ENCODE measurements around the gene IRF5. TPM values are rescaled to one million over a fixed set of nuclear protein-coding genes. Genes with fewer than 3 reads are reported as not detected.

Gene IRF5, protein sequence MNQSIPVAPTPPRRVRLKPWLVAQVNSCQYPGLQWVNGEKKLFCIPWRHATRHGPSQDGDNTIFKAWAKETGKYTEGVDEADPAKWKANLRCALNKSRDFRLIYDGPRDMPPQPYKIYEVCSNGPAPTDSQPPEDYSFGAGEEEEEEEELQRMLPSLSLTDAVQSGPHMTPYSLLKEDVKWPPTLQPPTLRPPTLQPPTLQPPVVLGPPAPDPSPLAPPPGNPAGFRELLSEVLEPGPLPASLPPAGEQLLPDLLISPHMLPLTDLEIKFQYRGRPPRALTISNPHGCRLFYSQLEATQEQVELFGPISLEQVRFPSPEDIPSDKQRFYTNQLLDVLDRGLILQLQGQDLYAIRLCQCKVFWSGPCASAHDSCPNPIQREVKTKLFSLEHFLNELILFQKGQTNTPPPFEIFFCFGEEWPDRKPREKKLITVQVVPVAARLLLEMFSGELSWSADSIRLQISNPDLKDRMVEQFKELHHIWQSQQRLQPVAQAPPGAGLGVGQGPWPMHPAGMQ
- total RNA-seq = under 0.01 TPM in 1 of 2 replicates, not detected in the other

GRCh38 chr7:128937647-128938543 is at the start of gene IRF5:
Gene IRF5 (plus strand): TSS chr7:128937927. CDS start chr7:128942082, 4,155 bp downstream.
- DNase-seq (ENCODE audit: low read depth in 2 of 2) = peak in 1 of 2 donors; percentile 10

DNA sequence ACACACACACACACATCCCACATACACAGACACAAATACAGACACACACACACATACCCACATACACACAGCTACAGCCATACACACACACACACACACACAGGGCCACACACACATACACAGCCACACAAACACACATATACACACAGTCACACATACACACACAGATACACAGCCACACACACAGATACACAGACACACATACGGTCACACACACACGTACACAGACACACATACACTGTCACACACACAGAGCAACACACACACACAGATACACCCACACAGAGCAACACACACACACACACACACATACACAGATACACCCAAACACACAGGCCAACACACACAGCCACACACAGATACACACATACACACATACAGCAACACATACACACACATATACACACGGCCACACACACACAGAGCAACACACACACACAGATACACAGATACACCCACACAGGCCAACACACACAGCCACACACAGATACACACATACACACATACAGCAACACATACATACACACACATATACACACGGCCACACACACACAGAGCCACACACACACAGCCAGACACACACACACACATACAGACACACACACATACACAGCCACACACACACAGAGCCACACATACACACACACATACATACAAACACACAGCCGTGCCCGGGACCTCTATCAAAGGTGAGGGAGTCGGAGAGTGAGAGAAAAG is 49.5 kb upstream of the IRF5 start:
- no peak for DNase-seq (ENCODE audit: low read depth in 2 of 2)

GRCh38 chr7:128888756-128889095 is 49.0 kb upstream of the IRF5 start:
- no peak for DNase-seq (ENCODE audit: low read depth in 2 of 2)

DNA sequence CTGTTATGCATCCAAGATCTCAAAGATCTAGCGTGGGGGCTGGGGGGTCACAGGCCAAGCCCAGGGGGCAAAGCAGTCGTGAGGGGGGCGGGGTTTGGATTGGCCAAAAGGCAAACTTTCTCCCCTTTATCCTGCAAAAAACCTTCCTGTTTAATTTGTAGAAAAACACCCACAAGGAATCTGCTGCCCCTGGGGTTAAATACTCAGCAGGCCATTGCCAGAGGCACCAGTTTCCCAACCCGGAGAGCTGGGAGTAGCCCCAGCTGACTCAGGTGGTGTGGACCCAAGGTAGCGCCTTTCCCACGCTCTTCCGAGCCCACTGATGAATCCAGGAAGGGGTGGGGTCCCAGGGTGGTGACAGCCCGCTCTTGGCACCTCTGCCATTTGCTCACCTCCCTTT is 48.6 kb upstream of the IRF5 start:
- DNase-seq (ENCODE audit: low read depth in 2 of 2) = no peak

DNA sequence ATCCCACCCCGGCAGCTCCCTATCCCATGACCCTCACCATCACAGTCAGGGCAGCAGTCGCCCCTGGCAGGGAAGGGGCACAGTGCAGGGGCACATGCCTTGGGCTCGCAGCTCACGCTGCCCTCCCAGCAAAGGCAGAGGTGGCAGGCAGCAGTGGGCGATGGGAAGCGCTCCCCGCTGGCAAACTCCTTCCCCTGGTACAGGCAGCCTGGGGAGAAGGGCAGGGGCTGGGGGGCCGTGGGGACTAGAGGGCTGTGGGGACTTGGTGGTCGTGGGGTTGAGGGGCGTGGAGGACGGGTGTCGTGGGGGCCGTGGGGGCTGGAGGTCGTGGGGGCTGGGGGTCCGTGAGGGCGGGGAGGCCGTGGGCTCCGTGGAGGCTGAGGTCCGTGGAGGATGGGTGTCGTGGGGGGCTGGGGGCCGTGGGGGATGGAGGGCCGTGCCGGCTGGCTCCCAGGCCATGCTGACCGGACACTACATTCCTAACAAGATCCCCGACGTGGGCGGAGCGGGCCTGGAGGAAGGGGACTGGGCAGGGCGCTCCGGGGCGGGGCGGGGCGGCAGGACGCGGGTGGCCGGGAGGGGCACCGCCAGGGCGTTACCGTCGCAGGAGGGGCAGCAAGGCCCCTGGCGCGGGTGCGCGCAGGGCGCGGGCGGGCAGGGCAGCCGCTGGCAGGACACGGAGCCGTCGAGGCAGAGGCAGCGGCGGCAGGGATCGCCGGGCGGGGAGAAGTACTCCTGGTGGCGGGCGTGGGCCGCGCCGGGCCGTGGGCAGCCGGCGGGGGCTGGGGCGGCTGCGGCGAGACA is 47.2 kb upstream of the IRF5 start:
- no peak for DNase-seq (ENCODE audit: low read depth in 2 of 2)

DNA sequence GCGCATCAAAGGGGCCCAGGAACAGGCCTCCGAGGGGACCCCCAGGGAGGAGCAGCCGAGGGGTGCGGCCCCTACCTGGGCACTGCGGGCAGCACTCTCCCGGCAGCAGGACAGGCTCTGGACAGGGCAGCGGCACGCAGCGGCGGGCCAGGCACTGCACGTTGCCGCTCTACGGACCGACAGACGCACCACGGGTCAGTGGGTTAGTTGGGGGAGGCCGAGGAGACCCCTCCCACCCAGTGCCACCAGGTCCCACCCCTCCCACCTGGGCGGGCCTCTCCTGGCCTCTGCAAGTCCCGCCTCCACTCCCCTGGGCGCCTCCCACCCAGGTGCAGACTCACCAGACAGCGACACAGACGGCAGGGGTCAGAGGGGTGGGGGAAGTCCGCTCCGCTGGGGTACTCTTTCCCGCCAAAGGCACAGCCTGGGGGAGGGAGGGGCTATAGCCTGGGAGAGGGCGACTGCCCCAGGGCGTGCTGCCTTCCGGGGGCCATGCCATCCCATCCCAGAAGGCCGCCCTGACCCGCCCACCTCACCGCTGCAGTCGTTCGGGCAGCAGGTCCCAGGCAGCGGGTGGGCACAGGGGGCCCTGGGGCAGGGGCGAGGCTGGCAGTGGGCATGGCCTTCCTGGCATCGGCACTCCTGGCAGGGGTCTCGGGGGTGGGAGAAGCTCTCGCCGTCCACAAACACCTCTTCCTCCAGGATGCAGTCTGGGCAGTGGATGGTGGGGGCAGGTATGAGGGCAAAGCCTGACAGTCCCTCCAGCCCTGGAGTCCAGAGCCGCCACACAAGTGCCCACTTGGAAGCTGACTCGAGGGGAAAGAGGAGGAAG is 46.4 kb upstream of the IRF5 start:
- peak in 1 of 2 donors; percentile 21 for DNase-seq (ENCODE audit: low read depth in 2 of 2)

DNA sequence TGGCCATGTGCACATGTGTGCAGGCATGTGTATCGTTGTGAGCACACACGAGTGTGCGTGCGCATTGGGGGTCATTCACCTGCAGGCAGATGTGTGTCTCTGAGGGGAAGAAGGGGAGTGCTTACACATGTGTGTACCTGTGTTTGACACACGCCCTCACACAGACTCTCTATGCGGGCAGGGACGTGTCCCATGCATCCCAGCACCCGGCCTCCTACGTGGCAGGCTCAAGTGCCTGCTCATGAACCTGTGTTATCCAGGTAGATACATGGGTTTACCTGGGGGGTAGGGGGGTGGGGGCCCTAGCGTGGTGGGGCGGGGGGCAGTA is 45.8 kb upstream of the IRF5 start:
- no peak for DNase-seq (ENCODE audit: low read depth in 2 of 2)

GRCh38 chr7:128892521-128893250 is 45.0 kb upstream of the IRF5 start:
- no peak for DNase-seq (ENCODE audit: low read depth in 2 of 2)

DNA sequence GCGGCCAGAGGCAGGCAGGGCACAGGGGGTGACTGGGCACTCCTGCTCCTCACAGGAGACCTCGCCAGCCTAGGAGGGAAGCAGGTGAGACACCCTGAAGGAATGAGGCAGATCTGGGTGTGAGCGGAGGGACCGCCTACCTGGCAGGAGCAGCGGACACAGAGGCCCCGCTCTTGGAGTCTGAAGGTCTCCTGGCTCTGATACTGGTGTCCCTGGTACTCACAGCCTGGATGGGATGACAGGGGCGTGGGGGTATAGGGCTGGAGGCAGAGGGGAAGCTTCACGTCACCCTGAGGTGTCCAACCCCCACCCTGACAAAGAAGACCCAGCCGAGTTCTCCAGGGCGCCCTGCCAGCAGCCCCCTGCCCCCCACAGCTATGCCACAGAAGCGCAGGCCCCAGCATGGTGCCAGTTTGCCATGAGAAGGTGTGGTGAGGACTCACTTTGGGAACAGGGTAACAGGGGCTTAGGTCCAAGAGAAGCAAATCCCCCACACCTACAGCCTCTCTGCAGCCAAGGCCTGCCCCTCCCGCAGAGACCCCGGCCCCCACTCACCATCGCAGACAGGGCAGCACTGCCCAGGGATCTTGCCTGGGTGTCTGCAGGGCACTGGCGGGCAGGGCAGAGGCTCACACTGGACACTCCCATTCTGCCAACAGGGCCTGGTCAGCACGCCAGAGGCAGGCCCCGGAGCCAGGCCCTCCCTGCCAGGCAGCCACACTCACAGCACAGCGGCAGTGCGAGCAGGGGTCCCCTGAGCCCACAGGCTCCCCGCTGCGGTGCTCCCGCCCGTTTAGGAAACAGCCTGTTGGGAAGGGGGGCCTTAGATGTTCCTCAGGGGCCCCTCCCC is 44.3 kb upstream of the IRF5 start:
- DNase-seq (ENCODE audit: low read depth in 2 of 2) = no peak

- no peak for DNase-seq (ENCODE audit: low read depth in 2 of 2)
These were observed 43.7 kb upstream of the IRF5 start for GRCh38 chr7:128894101-128894440.

GRCh38 chr7:128895320-128895719 is 42.4 kb upstream of the IRF5 start:
- DNase-seq (ENCODE audit: low read depth in 2 of 2) = no peak

DNA sequence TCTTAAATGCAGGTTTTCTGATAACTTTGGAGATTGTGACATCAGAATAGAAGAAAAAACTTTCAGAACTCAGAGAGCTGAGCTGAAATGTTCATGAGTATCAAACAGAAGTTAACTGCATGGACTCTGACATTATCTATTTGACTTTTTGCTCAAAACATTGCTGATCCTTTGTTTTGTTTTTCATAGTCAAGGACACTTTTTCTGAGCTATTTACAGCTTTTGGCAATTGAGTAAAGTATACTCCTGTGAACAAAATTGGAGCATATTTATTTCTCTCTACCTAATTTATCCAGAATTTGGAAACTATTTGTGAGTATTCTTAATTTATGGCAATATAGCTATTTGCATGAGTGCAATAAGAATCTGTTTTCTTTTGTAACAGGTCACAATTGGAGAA is 38.3 kb upstream of the IRF5 start:
- no peak for DNase-seq (ENCODE audit: low read depth in 2 of 2)

DNA sequence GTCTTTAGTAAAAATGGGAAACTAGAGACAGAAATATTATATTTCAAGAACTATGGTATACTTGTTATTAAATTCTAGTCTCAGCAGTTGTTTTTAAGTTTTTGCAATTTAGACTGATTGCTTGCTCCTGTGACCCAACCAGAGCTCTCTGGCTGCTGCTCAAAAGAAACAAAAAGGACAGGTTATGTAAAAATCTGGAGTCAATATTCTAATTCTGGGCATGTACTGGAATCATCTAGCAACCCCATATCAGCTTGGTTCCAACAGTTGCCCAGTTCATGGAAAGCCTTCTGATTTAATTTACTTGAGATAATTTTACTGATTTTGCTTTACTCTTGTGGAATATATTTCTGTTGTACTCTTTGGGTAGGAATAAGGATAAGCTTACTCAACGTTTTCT is 37.5 kb upstream of the IRF5 start:
- no peak for DNase-seq (ENCODE audit: low read depth in 2 of 2)

DNA sequence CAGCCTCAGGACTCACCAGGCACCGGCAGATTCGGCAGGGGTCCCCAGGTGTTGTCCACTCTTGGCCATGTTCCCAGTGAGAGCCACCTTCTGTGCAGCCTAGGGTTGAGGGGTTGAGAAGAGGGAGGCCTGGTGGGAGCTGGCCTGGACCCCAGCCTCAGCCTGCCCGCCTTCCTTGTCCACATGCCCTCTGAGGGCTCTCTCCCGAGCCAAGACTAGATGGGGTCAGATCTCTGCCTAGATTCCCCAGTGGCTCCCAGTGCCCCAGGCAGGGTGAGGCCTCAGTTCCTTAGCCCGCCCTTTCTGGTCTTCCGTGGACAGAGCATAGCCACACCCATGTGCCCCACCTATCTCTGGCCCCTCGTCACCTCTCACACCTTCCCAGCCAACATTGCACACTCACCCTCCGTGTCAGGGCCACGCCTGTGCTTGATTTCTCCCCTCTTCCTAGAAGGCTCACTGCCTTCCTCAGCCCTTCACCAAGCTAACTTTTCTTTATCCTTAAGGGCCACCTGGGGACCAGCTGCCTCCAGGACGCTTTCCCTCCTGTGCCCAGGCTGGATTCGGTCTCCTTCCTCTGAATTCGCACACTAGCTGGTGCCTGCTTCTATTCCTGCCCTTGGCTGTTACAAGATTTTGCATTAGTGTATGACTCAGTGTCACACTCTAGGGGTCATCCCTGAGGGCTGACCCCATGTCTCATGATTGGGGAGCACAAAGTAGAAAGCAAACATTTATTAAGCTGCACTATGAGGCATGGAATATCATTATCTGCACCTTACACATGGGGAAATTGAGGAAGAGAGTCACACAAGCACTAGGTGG is 34.8 kb upstream of the IRF5 start:
- no peak for DNase-seq (ENCODE audit: low read depth in 2 of 2)

GRCh38 chr7:128903621-128904361 is 33.9 kb upstream of the IRF5 start:
- no peak for DNase-seq (ENCODE audit: low read depth in 2 of 2)

DNA sequence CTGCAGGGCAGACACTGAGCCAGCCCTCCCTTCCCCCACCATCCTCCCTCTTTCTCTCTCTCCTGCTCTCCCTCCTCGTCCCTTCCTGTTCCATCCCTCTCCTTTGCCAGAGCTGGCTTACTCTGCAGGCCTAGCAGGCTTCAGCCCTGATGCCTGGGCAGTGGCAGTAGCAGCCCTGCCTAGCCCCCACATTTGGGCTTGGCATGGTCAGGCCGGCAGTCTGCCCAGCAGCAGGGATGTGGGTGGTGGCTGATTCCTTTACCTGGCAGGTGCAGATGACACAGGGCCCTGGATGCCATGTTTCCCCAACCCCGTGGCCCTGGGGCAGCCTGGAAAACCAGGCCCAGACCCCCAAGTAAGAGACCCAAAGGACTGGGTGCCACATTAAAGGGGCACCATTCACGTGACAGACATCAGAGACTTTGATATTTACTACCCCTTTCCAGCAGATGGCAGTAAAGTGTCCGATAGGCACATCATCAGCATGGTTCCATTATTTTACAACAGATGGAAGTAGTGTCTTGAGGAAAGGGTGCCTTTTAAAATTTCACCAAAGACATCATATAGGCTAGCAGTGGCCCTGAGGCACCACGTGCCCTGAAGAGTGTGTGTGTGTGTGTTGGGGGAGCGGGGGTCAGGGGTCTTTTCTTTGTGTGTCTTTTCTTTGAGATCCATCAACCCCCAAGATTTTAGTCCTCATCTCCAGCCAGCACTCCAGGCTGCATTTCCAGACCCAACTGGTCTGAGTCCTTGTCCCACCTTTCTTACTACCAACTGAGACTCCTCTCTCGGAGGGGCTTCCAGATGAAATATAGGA is 33.1 kb upstream of the IRF5 start:
- peak; percentile 60 to 68 for DNase-seq (ENCODE audit: low read depth in 2 of 2)

Data from lung microvascular endothelial cell (primary cell).